Vagina (tissue), 2 donors: ENCODE measurements around the gene WNK2.

ENCODE experiments used
- CTCF ChIP-seq, 3 experiments: fragments of 450-650 bp in 2 of 3; fragments of 200-600 bp in 1 of 3; sonication (generic) in 1 of 3; IDR thresholded peaks; one replicate each; pipeline ENCODE4 v1.5.1; 2017 to 2019; ENCODE audit warnings: antibody characterized with exemption in 3 of 3, mild to moderate bottlenecking in 2 of 3, moderate library complexity in 2 of 3
- POLR2A ChIP-seq, 2 donors: fragments of 450-650 bp; IDR thresholded peaks; one replicate each; pipeline ENCODE4 v1.6.1; 2017; ENCODE audit warnings: antibody characterized with exemption in 2 of 2, mild to moderate bottlenecking in 2 of 2, moderate library complexity in 2 of 2
- POLR2AphosphoS5 ChIP-seq, 2 donors: sonication (generic); formaldehyde crosslinking; IDR thresholded peaks; one replicate each; pipeline ENCODE4 v1.9.0; 2017; ENCODE audit warnings: antibody characterized with exemption in 2 of 2, mild to moderate bottlenecking in 2 of 2, low read depth in 1 of 2; ENCODE audit not compliant: insufficient read depth in 1 of 2

DNA sequence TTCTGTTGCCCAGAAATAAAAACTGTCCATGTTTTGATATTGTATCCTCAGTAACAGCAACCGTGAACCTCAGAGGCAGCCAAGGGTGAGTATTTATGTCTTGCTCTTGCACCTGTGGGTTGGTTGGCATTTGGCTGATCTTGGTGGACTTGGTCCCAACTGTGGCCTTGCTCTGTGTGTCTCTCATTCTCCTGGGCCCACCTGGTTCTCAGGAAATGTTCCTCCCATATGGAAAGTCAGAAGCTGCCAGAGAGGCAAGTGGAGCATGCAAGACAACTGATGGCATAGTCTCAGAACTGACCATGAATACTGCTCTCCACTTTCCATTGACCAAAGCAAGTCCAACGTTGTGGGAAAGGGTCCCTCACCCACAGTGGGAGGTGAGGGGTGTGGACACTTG lies 36.3 kb upstream of the WNK2 start:
- TF ChIP-seq CTCF (IDR thresholded peaks at IDR 0.05) (no peak), POLR2A (IDR thresholded peaks at IDR 0.05) (no peak), POLR2AphosphoS5 (IDR thresholded peaks at IDR 0.05; ENCODE audit: insufficient read depth in 1 of 2, low read depth in 1 of 2) (no peak)
